OCI-LY7 (cell line): ENCODE data around the gene MYO1F. TPM values are rescaled to one million over a fixed set of nuclear protein-coding genes. Genes with fewer than 3 reads are reported as not detected.

Experiments
- BruUV-seq: library from RNA; stranded (reverse); fragments of 400-500 nt; replicated peaks from 2 replicates; lab custom pipeline; 2021; lab: Mats Ljungman, UMichigan
- CTCF ChIA-PET: fragments of 300-600 bp; sonication (Branson Sonifier 250); formaldehyde crosslinking; loops from one replicate; lab custom pipeline; 2022; ENCODE audit warnings: antibody characterized with exemption; ENCODE audit not compliant: unreplicated experiment; lab: Charles Lee
- POLR2A ChIA-PET: fragments of 300-600 bp; sonication (Branson Sonifier 250); formaldehyde crosslinking; loops from one replicate; lab custom pipeline; 2022; ENCODE audit warnings: antibody characterized with exemption; lab: Charles Lee
- DNase-seq: peaks from one replicate; pipeline ENCODE4 v3.0.0-alpha.2; 2015; ENCODE audit warnings: low spot score
- H2AFZ ChIP-seq: fragments of 200-600 bp; sonication (generic), shearing (Covaris generic); 2 replicates; pipeline ENCODE4 v1.6.1; 2014; ENCODE audit warnings: mild to moderate bottlenecking, antibody characterized with exemption, low read length, moderate library complexity
- H3K27ac ChIP-seq: fragments of 200-600 bp; sonication (generic); 2 replicates; pipeline ENCODE4 v1.5.1; 2014; ENCODE audit warnings: mixed run types, low read depth, mild to moderate bottlenecking, moderate library complexity, low read length, inconsistent platforms; ENCODE audit not compliant: poor library complexity, severe bottlenecking
- H3K36me3 ChIP-seq: fragments of 200-600 bp; sonication (generic); 2 replicates; pipeline ENCODE4 v1.6.1; 2014; ENCODE audit warnings: mild to moderate bottlenecking, antibody characterized with exemption, low read length, moderate library complexity, mixed read lengths; ENCODE audit not compliant: insufficient read depth
- H3K4me1 ChIP-seq: fragments of 200-600 bp; sonication (generic); 2 replicates; pipeline ENCODE4 v1.5.1; 2014; ENCODE audit warnings: mild to moderate bottlenecking, low read length; ENCODE audit not compliant: insufficient read depth, poor library complexity, severe bottlenecking
- H3K4me2 ChIP-seq: fragments of 200-600 bp; sonication (generic); 2 replicates; pipeline ENCODE4 v1.6.1; 2014; ENCODE audit warnings: mild to moderate bottlenecking, low read length
- H3K4me3 ChIP-seq: fragments of 200-600 bp; sonication (generic); 2 replicates; pipeline ENCODE4 v1.5.1; 2014; ENCODE audit warnings: mild to moderate bottlenecking, low read depth, low read length; ENCODE audit not compliant: poor library complexity, severe bottlenecking
- H3K79me2 ChIP-seq: fragments of 200-600 bp; sonication (generic); 2 replicates; pipeline ENCODE4 v1.6.1; 2016; ENCODE audit warnings: low read depth, mild to moderate bottlenecking, low read length, moderate library complexity, mixed read lengths; ENCODE audit not compliant: insufficient read depth
- H3K9me2 ChIP-seq: fragments of 200-600 bp; sonication (generic); 2 replicates; pipeline ENCODE4 v1.6.1; 2016; ENCODE audit warnings: mild to moderate bottlenecking, low read length, mixed read lengths; ENCODE audit not compliant: insufficient read depth
- H3K9me3 ChIP-seq: fragments of 200-600 bp; sonication (generic); 2 replicates; pipeline ENCODE4 v1.6.1; 2014; ENCODE audit warnings: mild to moderate bottlenecking, mixed run types, low read length, mixed read lengths
- H4K20me1 ChIP-seq: fragments of 200-600 bp; sonication (generic); 2 replicates; pipeline ENCODE4 v1.6.1; 2014; ENCODE audit warnings: mild to moderate bottlenecking, antibody characterized with exemption, low read length, moderate library complexity, mixed read lengths; ENCODE audit not compliant: insufficient read depth
- CTCF ChIP-seq: fragments of 200-600 bp; sonication (generic); conservative IDR thresholded peaks from 2 replicates; pipeline ENCODE4 v1.5.1; 2014; ENCODE audit warnings: mild to moderate bottlenecking, antibody characterized with exemption, low read length, moderate library complexity, mixed read lengths
- EZH2phosphoT487 ChIP-seq: fragments of 200-600 bp; sonication (generic); IDR thresholded peaks from 2 replicates; pipeline ENCODE4 v1.6.1; 2018; ENCODE audit warnings: low read depth, borderline replicate concordance, mild to moderate bottlenecking, mixed run types, antibody characterized with exemption, low read length, moderate library complexity, mixed read lengths
- intact Hi-C: fragments of 100-400 bp; cut with micrococcal nuclease; formaldehyde crosslinking; loops from one replicate; pipeline ENCODE4 v1.10.0; 2022; ENCODE audit not compliant: unreplicated experiment
- total RNA-seq, 2 experiments: library from RNA; depleted of rRNA in 1 of 2; stranded (reverse); fragments of >200 nt in 1 of 2; shearing (Covaris generic) in 1 of 2; gene quantifications; 2 replicates each; pipeline ENCODE4 v1.2.3, GENCODE V29; 2014 to 2022

The MYO1F gene
- total RNA-seq, 2 experiments from 2014 or later = 8.8 to 18.4 TPM

DNA sequence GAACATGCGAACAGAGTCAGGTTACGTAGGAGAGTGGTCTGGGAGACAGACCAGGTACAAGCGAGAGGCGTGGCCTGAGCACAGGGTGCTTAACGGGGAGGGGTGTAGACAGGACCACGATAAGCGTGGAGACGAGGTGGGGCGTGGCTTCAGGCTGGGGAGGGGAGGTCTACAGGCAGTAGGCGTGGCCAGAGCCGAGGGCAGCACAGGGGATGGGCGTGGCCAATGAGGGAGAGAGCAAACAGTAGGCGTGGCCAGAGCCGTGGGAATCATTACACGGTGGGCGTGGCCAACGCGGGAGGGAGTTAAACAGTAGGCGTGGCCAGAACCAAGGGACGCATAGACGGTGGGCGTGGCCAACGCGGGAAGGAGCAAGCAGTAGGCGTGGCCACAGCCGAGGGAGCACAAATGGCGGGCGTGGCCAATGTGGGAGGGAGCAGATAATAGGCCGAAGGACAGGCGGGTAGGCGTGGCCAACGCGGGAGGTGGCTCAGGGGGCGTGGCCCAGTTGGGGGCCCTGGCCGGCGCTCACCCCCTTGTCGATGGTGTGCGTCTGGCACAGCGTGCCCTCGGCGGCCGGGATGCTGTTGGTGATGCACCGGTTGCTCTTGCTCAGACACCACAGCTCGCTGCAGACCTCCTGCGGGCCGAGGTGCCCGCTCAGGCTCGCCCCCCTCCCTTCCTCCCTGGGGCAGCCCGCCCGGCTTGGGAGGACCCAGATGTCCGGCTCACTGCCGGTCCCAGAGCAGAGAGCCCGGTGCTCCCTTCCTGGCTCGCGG, 15.2 kb upstream of the MYO1F start:
- H3K36me3 ChIP-seq = no peaks in the 10 kb centered on the region
- BruUV-seq = no TSS peak
- CTCF ChIA-PET = no interaction called here
- H3K9me3 ChIP-seq = 0 out of 2 replicates have a peak, but pooled peaks cover 9% of the 10 kb centered on the region
- no peak overlapping the region for H3K4me2 ChIP-seq
- POLR2A ChIA-PET = interaction anchor here (0.6 kb wide), 1 partner anchor 88 kb away, joined by 3 read pairs; no protein-coding TSS in a partner anchor
- no peak overlapping the region for H3K4me3 ChIP-seq
- no peak overlapping the region for H2AFZ ChIP-seq
- no peak overlapping the region for H3K27ac ChIP-seq
- no peaks in the 10 kb centered on the region for H4K20me1 ChIP-seq
- peak; percentile 30 for DNase-seq
- no peaks in the 10 kb centered on the region for H3K9me2 ChIP-seq
- H3K4me1 ChIP-seq = no peaks in the 10 kb centered on the region
- TF ChIP-seq EZH2phosphoT487 = no peak
- no peaks in the 10 kb centered on the region for H3K79me2 ChIP-seq
- intact Hi-C loops = no loop called here

- H3K9me3 ChIP-seq = 0 out of 2 replicates have a peak, but pooled peaks cover 6% of the 10 kb centered on the region
- no peak overlapping the region for H3K27ac ChIP-seq
- H3K4me2 ChIP-seq = no peak overlapping the region
- no peak overlapping the region for H3K4me3 ChIP-seq
- no peaks in the 10 kb centered on the region for H3K79me2 ChIP-seq
- no peaks in the 10 kb centered on the region for H4K20me1 ChIP-seq
- ChIA-PET CTCF (no interaction called here), POLR2A (no interaction called here)
- TF ChIP-seq EZH2phosphoT487 (no peak), CTCF (no peak)
- no TSS peak for BruUV-seq
- no peaks in the 10 kb centered on the region for H3K9me2 ChIP-seq
- intact Hi-C loops = no loop called here
- no peaks in the 10 kb centered on the region for H3K36me3 ChIP-seq
- H3K4me1 ChIP-seq = no peaks in the 10 kb centered on the region
- no peak for DNase-seq
- H2AFZ ChIP-seq = no peak overlapping the region
Observed at GRCh38 chr19:8589177-8589714, 12.0 kb upstream of the MYO1F start.

GRCh38 chr19:8585894-8586750, 8.9 kb upstream of the MYO1F start:
- CTCF ChIA-PET = interaction anchor here (0.6 to 1.4 kb wide), 2 partner anchors 8 to 633 kb away, joined by 3 to 6 read pairs; no protein-coding TSS in a partner anchor

More at GRCh38 chr19:8585894-8586750, 8.9 kb upstream of the MYO1F start:
- Histone ChIP-seq H4K20me1 (no peaks in the 10 kb centered on the region), H3K27ac (no peak overlapping the region), H3K4me1 (no peaks in the 10 kb centered on the region), H3K36me3 (no peaks in the 10 kb centered on the region), H3K9me3 (no peaks in the 10 kb centered on the region), H3K4me2 (no peak overlapping the region), H2AFZ (no peak overlapping the region), H3K9me2 (no peaks in the 10 kb centered on the region), H3K79me2 (no peaks in the 10 kb centered on the region), H3K4me3 (no peak overlapping the region)
- intact Hi-C loops = no loop called here
- BruUV-seq = no TSS peak
- POLR2A ChIA-PET = no interaction called here
- peak; percentile 47 for DNase-seq
- TF ChIP-seq CTCF = peak; percentile 81
- TF ChIP-seq EZH2phosphoT487 = no peak
